HEK293T (cell line): Measurements from ENCODE around the gene CAMK2D.

Experiments used
- CTCF ChIA-PET: fragments of 350-600 bp; formaldehyde crosslinking; extraction: SDS; loops from one replicate; lab custom pipeline; 2021; ENCODE audit warnings: antibody characterized with exemption, inconsistent platforms; lab: Yijun Ruan, JAX
- POLR2A ChIA-PET: fragments of 350-600 bp; formaldehyde crosslinking; extraction: SDS; loops from one replicate; lab custom pipeline; 2020; ENCODE audit warnings: antibody characterized with exemption, inconsistent platforms; lab: Yijun Ruan, JAX
- DNase-seq: peaks from one replicate; pipeline ENCODE4 v3.0.0; 2012; ENCODE audit warnings: mixed read lengths; ENCODE audit errors: extremely low spot score
- ARNT ChIP-seq: fragments of 450-650 bp; IDR thresholded peaks from 2 replicates; pipeline ENCODE4 v1.6.1; 2017; ENCODE audit warnings: mild to moderate bottlenecking
- BHLHE40 ChIP-seq: fragments of 450-650 bp; IDR thresholded peaks from 2 replicates; pipeline ENCODE4 v1.6.1; 2016; ENCODE audit warnings: mild to moderate bottlenecking, moderate library complexity, borderline replicate concordance
- CTBP1 ChIP-seq: fragments of 450-650 bp; IDR thresholded peaks from 2 replicates; pipeline ENCODE4 v1.6.1; 2016; ENCODE audit warnings: borderline replicate concordance
- ELF4 ChIP-seq: fragments of 450-650 bp; IDR thresholded peaks from 2 replicates; pipeline ENCODE4 v1.6.1; 2017; ENCODE audit warnings: antibody characterized with exemption
- FOXA1 ChIP-seq: fragments of 450-650 bp; IDR thresholded peaks from 2 replicates; pipeline ENCODE4 v1.6.1; 2016; ENCODE audit warnings: mild to moderate bottlenecking
- FOXK2 ChIP-seq: fragments of 450-650 bp; IDR thresholded peaks from 2 replicates; pipeline ENCODE4 v1.6.1; 2016; ENCODE audit warnings: mild to moderate bottlenecking
- FOXM1 ChIP-seq: fragments of 450-650 bp; IDR thresholded peaks from 2 replicates; pipeline ENCODE4 v1.6.1; 2017; ENCODE audit warnings: mild to moderate bottlenecking, borderline replicate concordance
- HDGF ChIP-seq: fragments of 450-650 bp; IDR thresholded peaks from 2 replicates; pipeline ENCODE4 v1.6.1; 2017; ENCODE audit warnings: antibody characterized with exemption, borderline replicate concordance
- L3MBTL2 ChIP-seq: fragments of 450-650 bp; conservative IDR thresholded peaks from 2 replicates; pipeline ENCODE4 v1.6.1; 2016; ENCODE audit warnings: mild to moderate bottlenecking
- LEF1 ChIP-seq: fragments of 450-650 bp; IDR thresholded peaks from 2 replicates; pipeline ENCODE4 v1.6.1; 2017; ENCODE audit warnings: mild to moderate bottlenecking, borderline replicate concordance
- NFRKB ChIP-seq: fragments of 450-650 bp; IDR thresholded peaks from 2 replicates; pipeline ENCODE4 v1.6.1; 2016; ENCODE audit warnings: mild to moderate bottlenecking, moderate library complexity
- SP1 ChIP-seq: fragments of 450-650 bp; IDR thresholded peaks from 2 replicates; pipeline ENCODE4 v1.6.1; 2017
- SUZ12 ChIP-seq: fragments of 450-650 bp; IDR thresholded peaks from 2 replicates; pipeline ENCODE4 v1.6.1; 2016; ENCODE audit warnings: mild to moderate bottlenecking
- TARDBP ChIP-seq: fragments of 450-650 bp; IDR thresholded peaks from 2 replicates; pipeline ENCODE4 v1.6.1; 2016
- ZNF384 ChIP-seq: fragments of 450-650 bp; IDR thresholded peaks from 2 replicates; pipeline ENCODE4 v1.6.1; 2016
- TF ChIP-seq, protein P1 (sequence below): fragments of 450-650 bp; IDR thresholded peaks from 2 replicates; pipeline ENCODE4 v1.6.1; 2016

The CAMK2D gene

DNA sequence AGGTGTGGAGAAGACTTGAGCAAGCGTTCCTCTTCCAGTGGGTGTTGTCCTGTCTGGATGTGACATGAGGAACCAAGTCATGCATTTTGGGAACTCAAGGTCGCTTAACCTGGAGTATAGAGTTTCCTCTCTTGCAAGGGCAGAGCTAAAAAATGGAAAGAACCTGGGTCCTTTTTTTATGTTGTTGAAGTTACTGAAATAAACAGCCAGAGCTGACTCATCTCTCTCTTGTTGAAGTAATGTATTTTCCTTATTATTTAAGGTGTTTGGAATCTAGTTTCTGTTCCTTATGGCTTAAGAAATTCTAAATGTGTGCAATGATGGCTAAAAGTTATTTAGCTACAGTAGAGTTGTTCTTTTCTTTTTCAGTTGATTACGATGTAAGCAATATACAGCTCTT, 314.5 kb downstream of the CAMK2D start:
- CTCF ChIA-PET = no interaction called here
- no peak for DNase-seq
- TF ChIP-seq LEF1 = no peak
- TF ChIP-seq BHLHE40 = no peak
- TF ChIP-seq ELF4 = no peak
- no peak for TF ChIP-seq TARDBP
- no peak for TF ChIP-seq CTBP1
- no peak for TF ChIP-seq ARNT
- TF ChIP-seq SUZ12 = no peak
- POLR2A ChIA-PET = no interaction called here

DNA sequence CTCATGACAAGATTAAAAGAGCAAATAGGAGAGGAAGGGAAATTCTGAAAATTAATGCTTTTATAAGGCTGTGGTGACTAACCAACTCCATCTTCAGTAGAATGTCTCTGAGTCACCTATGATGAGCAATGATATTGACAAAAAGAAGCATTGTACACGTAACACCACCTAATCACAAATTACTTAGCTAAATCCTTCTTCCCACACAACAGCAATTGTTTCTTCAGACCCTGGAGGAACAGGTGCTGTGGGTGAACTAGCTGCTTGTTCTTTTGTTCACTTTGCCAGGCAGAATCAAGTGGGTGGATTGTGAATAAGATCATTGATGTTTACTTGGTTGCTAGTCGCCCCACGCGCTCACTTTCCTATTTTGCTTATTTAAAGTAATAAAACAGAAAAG, 315.5 kb downstream of the CAMK2D start:
- DNase-seq = no peak
- TF ChIP-seq SP1 = no peak
- no peak for TF ChIP-seq SUZ12
- no peak for TF ChIP-seq ELF4
- TF ChIP-seq TARDBP = no peak
- no peak for TF ChIP-seq FOXA1
- no peak for TF ChIP-seq HDGF
- TF ChIP-seq, protein P1, sequence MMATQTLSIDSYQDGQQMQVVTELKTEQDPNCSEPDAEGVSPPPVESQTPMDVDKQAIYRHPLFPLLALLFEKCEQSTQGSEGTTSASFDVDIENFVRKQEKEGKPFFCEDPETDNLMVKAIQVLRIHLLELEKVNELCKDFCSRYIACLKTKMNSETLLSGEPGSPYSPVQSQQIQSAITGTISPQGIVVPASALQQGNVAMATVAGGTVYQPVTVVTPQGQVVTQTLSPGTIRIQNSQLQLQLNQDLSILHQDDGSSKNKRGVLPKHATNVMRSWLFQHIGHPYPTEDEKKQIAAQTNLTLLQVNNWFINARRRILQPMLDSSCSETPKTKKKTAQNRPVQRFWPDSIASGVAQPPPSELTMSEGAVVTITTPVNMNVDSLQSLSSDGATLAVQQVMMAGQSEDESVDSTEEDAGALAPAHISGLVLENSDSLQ = no peak
- TF ChIP-seq BHLHE40 = no peak
- TF ChIP-seq NFRKB = no peak
- TF ChIP-seq ARNT = no peak
- no peak for TF ChIP-seq ZNF384
- TF ChIP-seq CTBP1 = no peak
- TF ChIP-seq L3MBTL2 = no peak
- TF ChIP-seq FOXM1 = no peak
- TF ChIP-seq LEF1 = no peak
- POLR2A ChIA-PET = no interaction called here
- CTCF ChIA-PET = no interaction called here

DNA sequence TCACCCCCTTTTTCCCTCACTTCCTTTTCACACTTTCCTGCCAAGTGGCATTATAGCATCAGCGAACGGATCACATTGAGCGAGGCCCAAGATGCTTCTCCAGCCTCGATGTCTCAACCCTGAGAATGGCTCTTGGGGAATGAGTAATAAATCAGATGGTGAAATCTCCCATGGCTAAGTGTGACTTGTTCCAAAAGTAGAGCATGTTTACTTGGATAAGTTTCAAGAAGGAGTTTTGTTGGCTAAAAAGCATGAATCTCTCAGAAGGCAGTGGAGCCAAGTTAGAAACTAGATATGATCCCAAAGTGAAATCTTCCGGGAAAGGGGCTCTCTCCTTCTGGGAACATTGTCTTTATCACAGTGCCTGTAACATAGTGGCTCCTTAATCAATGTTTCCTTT, 316.3 kb downstream of the CAMK2D start:
- ChIA-PET CTCF (no interaction called here), POLR2A (no interaction called here)
- TF ChIP-seq NFRKB = no peak
- TF ChIP-seq L3MBTL2 = no peak
- no peak for TF ChIP-seq FOXA1
- no peak for TF ChIP-seq ARNT
- TF ChIP-seq, protein P1 = no peak
- TF ChIP-seq SUZ12 = no peak
- TF ChIP-seq TARDBP = no peak
- TF ChIP-seq BHLHE40 = no peak
- TF ChIP-seq FOXM1 = no peak
- no peak for TF ChIP-seq LEF1
- TF ChIP-seq SP1 = no peak
- no peak for TF ChIP-seq ZNF384
- TF ChIP-seq HDGF = no peak
- no peak for TF ChIP-seq FOXK2
- TF ChIP-seq CTBP1 = no peak
- no peak for TF ChIP-seq ELF4
- no peak for DNase-seq

DNA sequence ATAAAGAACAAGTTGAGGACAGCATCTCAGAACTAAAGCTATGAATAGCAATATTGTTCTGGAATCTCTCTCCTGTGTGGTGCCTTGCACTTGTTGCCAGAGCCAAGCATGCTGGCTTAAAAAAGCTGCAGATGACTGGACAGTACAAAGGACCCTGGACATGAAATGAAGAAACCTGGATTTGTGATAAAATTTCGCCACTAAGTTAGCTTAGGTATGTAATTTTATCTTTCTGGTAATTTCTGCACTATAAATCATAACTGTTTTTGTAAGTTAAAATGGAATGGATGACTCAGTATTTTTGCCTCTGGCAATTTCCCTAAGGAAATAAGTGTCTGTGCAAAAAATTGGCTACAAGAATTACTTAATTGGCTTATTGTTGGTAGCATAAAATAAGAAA, 317.2 kb downstream of the CAMK2D start:
- TF ChIP-seq FOXA1 (no peak), BHLHE40 (no peak), FOXK2 (no peak), CTBP1 (no peak), NFRKB (no peak), ARNT (no peak), ELF4 (no peak), TARDBP (no peak), FOXM1 (no peak), ZNF384 (no peak), SUZ12 (no peak), L3MBTL2 (no peak), SP1 (no peak), HDGF (no peak), LEF1 (no peak)
- TF ChIP-seq, protein P1 = no peak
- DNase-seq = no peak
- POLR2A ChIA-PET = no interaction called here
- CTCF ChIA-PET = no interaction called here

DNA sequence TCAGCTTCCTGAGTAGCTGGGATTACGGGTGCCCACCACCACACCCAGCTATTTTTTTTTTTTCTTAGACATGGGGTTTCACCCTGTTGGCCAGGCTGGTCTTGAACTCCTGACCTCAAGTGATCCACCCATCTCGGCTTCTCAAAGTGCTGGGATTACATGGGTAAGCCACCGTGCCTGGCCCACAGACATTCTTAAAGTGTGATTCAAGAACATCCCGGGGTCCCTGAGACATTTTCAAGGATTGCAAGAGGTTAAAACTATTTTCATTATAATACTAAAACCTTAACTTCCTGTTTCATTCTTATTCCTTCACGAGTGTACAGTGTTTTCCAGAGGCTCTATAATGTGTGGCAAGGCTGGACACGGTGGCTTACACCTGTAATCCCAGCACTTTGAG, 318.7 kb downstream of the CAMK2D start:
- ChIA-PET CTCF (no interaction called here), POLR2A (no interaction called here)

More for the DNA sequence above, 318.7 kb downstream of the CAMK2D start:
- DNase-seq = no peak
- no peak for TF ChIP-seq LEF1
- TF ChIP-seq NFRKB = no peak
- TF ChIP-seq, protein P1 = no peak
- TF ChIP-seq FOXA1 = no peak
- no peak for TF ChIP-seq L3MBTL2
- no peak for TF ChIP-seq FOXM1
- TF ChIP-seq TARDBP = no peak
- TF ChIP-seq ARNT = no peak
- TF ChIP-seq ELF4 = no peak
- TF ChIP-seq SP1 = no peak
- TF ChIP-seq CTBP1 = no peak
- TF ChIP-seq FOXK2 = no peak
- no peak for TF ChIP-seq ZNF384
- TF ChIP-seq BHLHE40 = no peak
- TF ChIP-seq HDGF = no peak
- no peak for TF ChIP-seq SUZ12
